ENCODE measurements around the gene LONRF2. TPM values are rescaled to one million over a fixed set of nuclear protein-coding genes. Genes with fewer than 3 reads are reported as not detected.

Gene LONRF2
- total and polyA plus RNA-seq, 2 of the 13 experiments (the other 11 are each of a cell fraction or from before 2014, with no cell fraction given), result not detected

- TF ChIP-seq TFDP2 (CRISPR knock-in tag; IDR thresholded peaks at IDR 0.05), result no peak
- no peak for TF ChIP-seq CENPBD1 (CRISPR knock-in tag; IDR thresholded peaks at IDR 0.05; ENCODE audit: borderline replicate concordance, low read depth)
- no peak for TF ChIP-seq TOPORS (CRISPR knock-in tag; IDR thresholded peaks at IDR 0.05)
- no peak for TF ChIP-seq HES4 (CRISPR knock-in tag; IDR thresholded peaks at IDR 0.05; ENCODE audit: borderline replicate concordance)
Measured at GRCh38 chr2:100238471-100238870, 83.8 kb downstream of the LONRF2 start (continued).

- no TSS peak for BruUV-seq (replicated peaks)
Measured at GRCh38 chr2:100237770-100238169, 84.5 kb downstream of the LONRF2 start.

More at GRCh38 chr2:100237770-100238169, 84.5 kb downstream of the LONRF2 start:
- 29% methylated on average over 8 of the region's 8 CpGs for WGBS (ENCODE audit: low lambda C conversion rate)
- Histone ChIP-seq H3K4me1 (ENCODE audit: insufficient read depth, low read length) (no peaks in the 10 kb centered on the region), H3K27ac (ENCODE audit: extremely low read length, insufficient read depth, low read length) (no peak overlapping the region), H3K27me3 (ENCODE audit: control insufficient read depth in 1 of 2, insufficient read depth in 2 of 2, low read length in 2 of 2) (peaks cover 0 to 17% of the 10 kb centered on the region in 2 experiments; a peak in 3 of 5 replicates), H3K9me3 (ENCODE audit: low read length) (no peaks in the 10 kb centered on the region), H3K36me3 (replicated peaks in 1 of 2; ENCODE audit: control insufficient read depth in 1 of 2, insufficient read depth in 2 of 2, low read length in 2 of 2) (no peaks in the 10 kb centered on the region), H3K79me2 (ENCODE audit: insufficient read depth, low read length) (no peaks in the 10 kb centered on the region), H3K4me2 (ENCODE audit: low read depth, low read length) (no peak overlapping the region), H2AFZ (ENCODE audit: low read length) (no peak overlapping the region), H4K20me1 (ENCODE audit: insufficient read depth, low read length) (no peaks in the 10 kb centered on the region; the same call in 1 of the 2 replicates), H3K9ac (ENCODE audit: insufficient read depth, low read depth, low read length) (no peak overlapping the region), H3K4me3 (replicated peaks in 1 of 3; ENCODE audit: insufficient read depth in 1 of 3, low read depth in 2 of 3, low read length in 3 of 3) (no peak overlapping the region)
- DNase-seq (ENCODE audit: low spot score) (no peak), FAIRE-seq (no peak), ATAC-seq (peak; percentile 65)
- ChIA-PET CTCF (ENCODE audit: low intra/inter-chr PET ratio, low total read pairs) (no interaction called here), POLR2A (no interaction called here)
- intact Hi-C loops (cut with micrococcal nuclease; ENCODE audit: unreplicated experiment), result no loop called here
- TF ChIP-seq U2AF2 (IDR thresholded peaks at IDR 0.05; ENCODE audit: low read depth, low read length) (no peak), DDIT3 (CRISPR knock-in tag; IDR thresholded peaks at IDR 0.05) (no peak), ZNF841 (CRISPR knock-in tag; IDR thresholded peaks at IDR 0.05; ENCODE audit: borderline replicate concordance) (no peak), HDAC1 (CRISPR knock-in tag; IDR thresholded peaks at IDR 0.05) (no peak), ZNF605 (CRISPR knock-in tag; IDR thresholded peaks at IDR 0.05) (no peak), SRSF1 (optimal IDR thresholded peaks at IDR 0.05; ENCODE audit: low read depth, low read length) (no peak), NCOA5 (CRISPR knock-in tag; IDR thresholded peaks at IDR 0.05) (no peak), FIP1L1 (IDR thresholded peaks at IDR 0.05; ENCODE audit: borderline replicate concordance, insufficient read depth, low read depth, low read length) (no peak), EZH2 (conservative IDR thresholded peaks at IDR 0.05; ENCODE audit: low read depth, low read length) (no peak)
- in situ Hi-C loops (cut with HindIII; ENCODE audit: extremely low pct_ligation_motif_present, low pct_unique_long_range_greater_than_20kb), result no loop called here
